Breast epithelium (tissue), 4 donors: ENCODE results near the gene TBC1D10A. TPM values are rescaled to one million over a fixed set of nuclear protein-coding genes. Genes with fewer than 3 reads are reported as not detected.

Source experiments
- DNase-seq, 2 donors: peaks; one replicate each; pipeline ENCODE4 v3.0.0-alpha.2; 2019; ENCODE audit warnings: low spot score in 2 of 2
- H3K27ac ChIP-seq, 2 donors: fragments of 200-600 bp; sonication (generic) in 1 of 2; one replicate each; pipeline ENCODE4 v1.5.1; 2016 to 2019; ENCODE audit warnings: mild to moderate bottlenecking in 1 of 2
- H3K27me3 ChIP-seq, 2 donors: fragments of 200-600 bp; sonication (generic) in 1 of 2; one replicate each; pipeline versions ENCODE4 v1.5.1 to v1.6.0; 2017 to 2019; ENCODE audit warnings: control low read depth in 1 of 2, mild to moderate bottlenecking in 1 of 2
- H3K36me3 ChIP-seq: fragments of 200-600 bp; one replicate; pipeline ENCODE4 v1.5.1; 2019
- H3K4me1 ChIP-seq, 2 donors: fragments of 200-600 bp; sonication (generic); one replicate each; pipeline ENCODE4 v1.5.1; 2016 to 2019; ENCODE audit warnings: control low read depth in 1 of 2
- H3K4me3 ChIP-seq, 3 donors: fragments of 200-600 bp; sonication (generic); 1 replicate in 2 of 3; 2 replicates in 1 of 3; pipeline ENCODE4 v1.5.1; 2016 to 2019; ENCODE audit warnings: mild to moderate bottlenecking in 3 of 3, moderate library complexity in 2 of 3
- H3K9me3 ChIP-seq, 2 donors: fragments of 200-600 bp; sonication (generic) in 1 of 2; one replicate each; pipeline ENCODE4 v1.5.1; 2016 to 2019; ENCODE audit warnings: control low read depth in 1 of 2
- CTCF ChIP-seq, 3 donors: fragments of 450-650 bp; IDR thresholded peaks; one replicate each; pipeline ENCODE4 v1.5.1; 2016 to 2017; ENCODE audit warnings: antibody characterized with exemption in 3 of 3, mild to moderate bottlenecking in 3 of 3, moderate library complexity in 3 of 3
- POLR2A ChIP-seq: fragments of 450-650 bp; IDR thresholded peaks from one replicate; pipeline ENCODE4 v1.6.1; 2016; ENCODE audit warnings: antibody characterized with exemption, mild to moderate bottlenecking, moderate library complexity
- POLR2AphosphoS5 ChIP-seq, 3 donors: sonication (generic); formaldehyde crosslinking; IDR thresholded peaks; one replicate each; pipeline ENCODE4 v1.6.1; 2017; ENCODE audit warnings: antibody characterized with exemption in 3 of 3
- intact Hi-C: fragments of 100-400 bp; cut with DNase I; formaldehyde crosslinking; loops from one replicate; pipeline ENCODE4 v1.15.1; 2023; ENCODE audit warnings: low total_unique reads
- total RNA-seq, 3 donors: library from RNA; depleted of rRNA; stranded (reverse); fragments of >200 nt; gene quantifications; one replicate each; pipeline ENCODE4 v1.1.0, GENCODE V29; 2016

Gene TBC1D10A
- total RNA-seq, 3 donors from 2014 or later, result 25.0 to 50.1 (median 32.4) TPM

- Histone ChIP-seq H3K4me3 (no peak overlapping the region), H3K27ac (no peak overlapping the region), H3K36me3 (no peaks in the 10 kb centered on the region), H3K4me1 (no peaks in the 10 kb centered on the region), H3K9me3 (no peaks in the 10 kb centered on the region), H3K27me3 (no peaks in the 10 kb centered on the region)
- peak in 1 of 2 donors; percentile 43 for DNase-seq
- intact Hi-C loops, result no loop called here
- TF ChIP-seq POLR2AphosphoS5 (IDR thresholded peaks at IDR 0.05) (peak in 1 of 3 donors; percentile 44), CTCF (IDR thresholded peaks at IDR 0.05) (no peak)
These were observed 55.9 kb downstream of the TBC1D10A start for GRCh38 chr22:30270832-30271231.

GRCh38 chr22:30268331-30268730 is 58.4 kb downstream of the TBC1D10A start:
- H3K27ac ChIP-seq, result no peak overlapping the region

GRCh38 chr22:30267382-30268302 is 59.1 kb downstream of the TBC1D10A start:
- Histone ChIP-seq H3K4me1 (no peaks in the 10 kb centered on the region), H3K4me3 (peak overlapping the region in 1 of 3 donors; percentile 48), H3K27ac (peak overlapping the region in 1 of 2 donors; percentile 69), H3K36me3 (no peaks in the 10 kb centered on the region), H3K9me3 (no peaks in the 10 kb centered on the region), H3K27me3 (no peaks in the 10 kb centered on the region)
- no peak for DNase-seq
- TF ChIP-seq CTCF (IDR thresholded peaks at IDR 0.05), result no peak
- TF ChIP-seq POLR2AphosphoS5 (IDR thresholded peaks at IDR 0.05), result no peak
- TF ChIP-seq POLR2A, result no peak
- intact Hi-C loops, result no loop called here

More at GRCh38 chr22:30268331-30268730, 58.4 kb downstream of the TBC1D10A start:
- H3K36me3 ChIP-seq, result no peaks in the 10 kb centered on the region
- H3K9me3 ChIP-seq, result no peaks in the 10 kb centered on the region
- no peaks in the 10 kb centered on the region for H3K4me1 ChIP-seq
- H3K4me3 ChIP-seq, result no peak overlapping the region
- no peak for TF ChIP-seq CTCF (IDR thresholded peaks at IDR 0.05)
- no peak for TF ChIP-seq POLR2A
- no peak for TF ChIP-seq POLR2AphosphoS5 (IDR thresholded peaks at IDR 0.05)
- H3K27me3 ChIP-seq, result no peaks in the 10 kb centered on the region
- intact Hi-C loops, result no loop called here
- no peak for DNase-seq

- Histone ChIP-seq H3K4me1 (no peaks in the 10 kb centered on the region), H3K4me3 (peak within 1 kb of the TSS; percentile 33 to 48 (median 35)), H3K9me3 (no peaks in the 10 kb centered on the region), H3K27ac (peak within 1 kb of the TSS in 1 of 2 donors; percentile 69), H3K27me3 (no peaks in the 10 kb centered on the region), H3K36me3 (no peaks in the 10 kb centered on the region)
- no peak for TF ChIP-seq POLR2A
- TF ChIP-seq CTCF (IDR thresholded peaks at IDR 0.05), result no peak
- no peak for TF ChIP-seq POLR2AphosphoS5 (IDR thresholded peaks at IDR 0.05)
- no peak for DNase-seq
- intact Hi-C loops, result no loop called here
These were observed 60.0 kb downstream of the TBC1D10A start, which contains the start of gene OSM for GRCh38 chr22:30266445-30267381. OSM (minus strand) TSS chr22:30266851; CDS start chr22:30266799, 52 bp downstream.
